ENCODE data around the gene ABTB2.

- TF ChIP-seq CTCF (conservative IDR thresholded peaks at IDR 0.05 in 1 of 2, IDR thresholded peaks at IDR 0.05 in 1 of 2; ENCODE audit: low read depth in 1 of 2, low read length in 2 of 2) (no peak), EZH2 (IDR thresholded peaks at IDR 0.05; ENCODE audit: low read length, missing control alignments) (no peak)
Observed at GRCh38 chr11:34261095-34261494, 96.7 kb downstream of the ABTB2 start.
